NCI-H446 treated with DMSO at 0.1 percent for 48 hours (cell line): ENCODE data around the gene TMEM203.
"Not testable (repeated sequence)": the region's sequence is repeated elsewhere in the genome, so short reads cannot be mapped to it uniquely, and the experiment has no call there.

ENCODE experiments used
- DNase-seq: peaks from one replicate; lab custom pipeline; 2025; lab: John Stamatoyannopoulos, UW

The TMEM203 gene

GRCh38 chr9:137241490-137242268 is 36.2 kb upstream of the TMEM203 start:
- no peak for DNase-seq

GRCh38 chr9:137240841-137241489 is 35.5 kb upstream of the TMEM203 start, which contains the start of gene TUBB4B:
Gene TUBB4B, plus strand, starts transcription at chr9:137241287. Its CDS starts 74 bp downstream, at chr9:137241361.
- DNase-seq, result peak; percentile 98

GRCh38 chr9:137240318-137240840 is 34.9 kb upstream of the TMEM203 start:
- DNase-seq, result peak; percentile 20

- not testable (repeated sequence) for DNase-seq
Measured at GRCh38 chr9:137239541-137240200, 34.2 kb upstream of the TMEM203 start.

GRCh38 chr9:137237759-137238726 is 32.6 kb upstream of the TMEM203 start:
- DNase-seq, result no peak

GRCh38 chr9:137236936-137237421 is 31.5 kb upstream of the TMEM203 start:
- no peak for DNase-seq

- peak; percentile 17 for DNase-seq
Measured at GRCh38 chr9:137236238-137236935, 30.9 kb upstream of the TMEM203 start.

GRCh38 chr9:137235424-137236237 is 30.2 kb upstream of the TMEM203 start:
- no peak for DNase-seq

- DNase-seq, result no peak
Measured at GRCh38 chr9:137234758-137235423, 29.4 kb upstream of the TMEM203 start.

- DNase-seq, result no peak
Measured at GRCh38 chr9:137234055-137234697, 28.7 kb upstream of the TMEM203 start.

- DNase-seq, result no peak
Measured at GRCh38 chr9:137233143-137233980, 27.9 kb upstream of the TMEM203 start.

- no peak for DNase-seq
Measured at GRCh38 chr9:137232510-137232909, 27.1 kb upstream of the TMEM203 start.

GRCh38 chr9:137232101-137232500 is 26.7 kb upstream of the TMEM203 start:
- DNase-seq, result no peak

GRCh38 chr9:137231372-137232039 is 26.1 kb upstream of the TMEM203 start:
- DNase-seq, result no peak

GRCh38 chr9:137230705-137231371 is 25.4 kb upstream of the TMEM203 start, which contains the start of gene SLC34A3:
Gene SLC34A3, plus strand, starts transcription at chr9:137230901. Its CDS starts 802 bp downstream, at chr9:137231703.
- no peak for DNase-seq

- no peak for DNase-seq
Measured at GRCh38 chr9:137229903-137230704, 24.7 kb upstream of the TMEM203 start.
